HCT116 (cell line): Measurements from ENCODE around the gene LHFPL6. TPM values are rescaled to one million over a fixed set of nuclear protein-coding genes. Genes with fewer than 3 reads are reported as not detected.

Source experiments
- ATAC-seq: fragments of 200-7000 bp; cut with Tn5 transposase; 2 replicates; pipeline ENCODE4 v1.9.1; 2020; ENCODE audit warnings: mild to moderate bottlenecking, moderate library complexity
- BruUV-seq: library from RNA; stranded (reverse); fragments of 400-500 nt; replicated peaks from 2 replicates; lab custom pipeline; 2021; lab: Mats Ljungman, UMichigan
- CTCF ChIA-PET: fragments of 300-600 bp; sonication (Branson Sonifier 250); formaldehyde crosslinking; loops from one replicate; lab custom pipeline; 2021; ENCODE audit warnings: antibody characterized with exemption; lab: Charles Lee
- POLR2A ChIA-PET: fragments of 300-600, 350-600 bp; sonication (Branson Sonifier 250); formaldehyde crosslinking; loops from one replicate; lab custom pipeline; 2021; ENCODE audit warnings: antibody characterized with exemption; lab: Charles Lee
- RAD21 ChIA-PET, 2 experiments: fragments of 300-600 bp; sonication (Branson Sonifier 250); formaldehyde crosslinking; loops; one replicate each; lab custom pipeline; 2023; ENCODE audit warnings: low total read pairs in 2 of 2; ENCODE audit not compliant: uncharacterized antibody in 2 of 2, unreplicated experiment in 2 of 2, low non-redundant PET in 1 of 2; lab: Charles Lee
- DNase-seq: peaks from one replicate; pipeline ENCODE4 v3.0.0-alpha.2; 2010; ENCODE audit warnings: low read depth, low spot score
- H2AFZ ChIP-seq: fragments of 200-600 bp; shearing (Covaris generic), sonication (generic); 2 replicates; pipeline ENCODE4 v1.6.1; 2017; ENCODE audit warnings: low read depth, mixed run types, mixed read lengths, antibody characterized with exemption, low read length; ENCODE audit not compliant: poor library complexity, severe bottlenecking
- H3K27ac ChIP-seq: 2 replicates; pipeline ENCODE4 v1.5.1; 2012; ENCODE audit warnings: low read depth, low read length
- H3K27me3 ChIP-seq: fragments of 200-600 bp; sonication (generic); 2 replicates; pipeline ENCODE4 v1.6.1; 2016; ENCODE audit warnings: mixed run types, low read length, mixed read lengths; ENCODE audit not compliant: insufficient read depth
- H3K36me3 ChIP-seq, 2 experiments: fragments of 200-500 bp in 1 of 2; fragments of 200-600 bp in 1 of 2; sonication (Bioruptor generic) in 1 of 2; sonication (generic) in 1 of 2; 2 replicates each; pipeline versions ENCODE4 v1.5.1 to v1.6.1; 2014 to 2016; ENCODE audit warnings: low read length in 2 of 2, inconsistent platforms in 1 of 2, mixed read lengths in 1 of 2, mixed run types in 1 of 2; ENCODE audit not compliant: insufficient read depth in 2 of 2, control insufficient read depth in 1 of 2
- H3K4me1 ChIP-seq, 2 experiments: fragments of 200-600 bp in 1 of 2; sonication (generic) in 1 of 2; 2 replicates each; pipeline versions ENCODE4 v1.5.1 to v1.6.1; 2012 to 2017; ENCODE audit warnings: low read length in 2 of 2, inconsistent platforms in 1 of 2, mild to moderate bottlenecking in 1 of 2, mixed read lengths in 1 of 2, mixed run types in 1 of 2, moderate library complexity in 1 of 2; ENCODE audit not compliant: insufficient read depth in 2 of 2, control insufficient read depth in 1 of 2
- H3K4me2 ChIP-seq: fragments of 200-600 bp; sonication (generic); 2 replicates; pipeline ENCODE4 v1.6.1; 2017; ENCODE audit warnings: mixed run types, low read length, mixed read lengths
- H3K4me3 ChIP-seq, 2 experiments: fragments of 200-600 bp in 1 of 2; sonication (generic) in 1 of 2; replicated peaks in 1 of 2; 2 replicates each; pipeline ENCODE4 v1.5.1; 2011 to 2016; ENCODE audit warnings: low read length in 2 of 2, control low read depth in 1 of 2, low read depth in 1 of 2, mild to moderate bottlenecking in 1 of 2, mixed read lengths in 1 of 2, mixed run types in 1 of 2
- H3K79me2 ChIP-seq: fragments of 200-600 bp; sonication (generic); 2 replicates; pipeline ENCODE4 v1.6.1; 2017; ENCODE audit warnings: mild to moderate bottlenecking, mixed run types, low read length, moderate library complexity, mixed read lengths; ENCODE audit not compliant: insufficient read depth
- H3K9ac ChIP-seq: fragments of 200-600 bp; sonication (generic); 2 replicates; pipeline ENCODE4 v1.6.1; 2016; ENCODE audit warnings: low read length, mixed read lengths
- H3K9me2 ChIP-seq: fragments of 200-600 bp; sonication (generic), shearing (Covaris generic); 2 replicates; pipeline ENCODE4 v1.6.1; 2017; ENCODE audit warnings: mixed run types, mild to moderate bottlenecking, moderate library complexity; ENCODE audit not compliant: insufficient read depth
- H3K9me3 ChIP-seq, 2 experiments: fragments of 200-500 bp in 1 of 2; fragments of 200-600 bp in 1 of 2; sonication (Bioruptor generic) in 1 of 2; sonication (generic) in 1 of 2; 2 replicates each; pipeline ENCODE4 v1.6.1; 2014 to 2017; ENCODE audit warnings: low read length in 2 of 2, mixed read lengths in 2 of 2, inconsistent platforms in 1 of 2, low read depth in 1 of 2, mild to moderate bottlenecking in 1 of 2, mixed run types in 1 of 2, moderate library complexity in 1 of 2; ENCODE audit not compliant: control insufficient read depth in 1 of 2, insufficient read depth in 1 of 2
- H4K20me1 ChIP-seq: fragments of 200-600 bp; sonication (generic), shearing (Covaris generic); 2 replicates; pipeline ENCODE4 v1.6.1; 2017; ENCODE audit warnings: mixed run types, mild to moderate bottlenecking, moderate library complexity; ENCODE audit not compliant: insufficient read depth
- ATF3 ChIP-seq: IDR thresholded peaks from 2 replicates; pipeline ENCODE4 v1.6.1; 2012
- CTCF ChIP-seq, 3 experiments: fragments of 200-600 bp in 1 of 3; sonication (generic) in 1 of 3; IDR thresholded peaks in 2 of 3; conservative IDR thresholded peaks in 1 of 3; 2 replicates each; pipeline ENCODE4 v1.5.1; 2012 to 2017; ENCODE audit warnings: low read depth in 2 of 3, low read length in 2 of 3, antibody characterized with exemption in 1 of 3, borderline replicate concordance in 1 of 3, control low read depth in 1 of 3, mild to moderate bottlenecking in 1 of 3, mixed read lengths in 1 of 3, mixed run types in 1 of 3, moderate library complexity in 1 of 3; ENCODE audit not compliant: insufficient read depth in 1 of 3
- EGR1 ChIP-seq: IDR thresholded peaks from 2 replicates; pipeline ENCODE4 v1.6.1; 2012; ENCODE audit warnings: low read depth
- ELF1 ChIP-seq: IDR thresholded peaks from 2 replicates; pipeline ENCODE4 v1.6.1; 2012; ENCODE audit warnings: low read depth, borderline replicate concordance
- EZH2 ChIP-seq: fragments of 200-600 bp; sonication (generic); IDR thresholded peaks from 2 replicates; pipeline ENCODE4 v1.6.1; 2017; ENCODE audit warnings: antibody characterized with exemption, mixed run types
- FOSL1 ChIP-seq: IDR thresholded peaks from 2 replicates; pipeline ENCODE4 v1.6.1; 2012; ENCODE audit warnings: low read depth
- JUND ChIP-seq: IDR thresholded peaks from 2 replicates; pipeline ENCODE4 v1.6.1; 2012
- POLR2A ChIP-seq: IDR thresholded peaks from 2 replicates; pipeline ENCODE4 v1.7.0; 2011; ENCODE audit warnings: borderline replicate concordance; ENCODE audit not compliant: insufficient read depth, insufficient read length; ENCODE audit errors: extremely low read depth
- POLR2AphosphoS5 ChIP-seq: IDR thresholded peaks from 2 replicates; pipeline ENCODE4 v1.6.1; 2011; ENCODE audit warnings: mild to moderate bottlenecking, low read depth, low read length, moderate library complexity
- REST ChIP-seq: IDR thresholded peaks from 2 replicates; pipeline ENCODE4 v1.6.1; 2012; ENCODE audit warnings: low read depth
- SIN3A ChIP-seq: IDR thresholded peaks from 2 replicates; pipeline ENCODE4 v1.6.1; 2012; ENCODE audit warnings: low read depth
- SP1 ChIP-seq: IDR thresholded peaks from 2 replicates; pipeline ENCODE4 v1.6.1; 2012; ENCODE audit warnings: low read depth
- SRF ChIP-seq: IDR thresholded peaks from 2 replicates; pipeline ENCODE4 v1.6.1; 2012; ENCODE audit warnings: low read depth
- ZNF274 ChIP-seq: fragments of 200-500 bp; sonication (Bioruptor generic); IDR thresholded peaks from 2 replicates; pipeline ENCODE4 v1.6.1; 2014; ENCODE audit warnings: mild to moderate bottlenecking, low read depth, low read length, inconsistent platforms
- intact Hi-C: fragments of 100-400 bp; cut with micrococcal nuclease; formaldehyde crosslinking; loops from 2 replicates; pipeline ENCODE4 v1.10.0; 2022
- total RNA-seq: library from RNA; stranded (reverse); gene quantifications from one replicate; pipeline ENCODE4 v1.2.1, GENCODE V29; 2021; ENCODE audit not compliant: unreplicated experiment

LHFPL6 gene
- total RNA-seq, 1 experiment from 2014 or later: 0.22 TPM

- Histone ChIP-seq H3K4me1 (peaks cover 0 to 3% of the 10 kb centered on the region in 2 experiments; a peak in 1 of 4 replicates), H3K4me2 (peak overlapping the region; percentile 74), H4K20me1 (no peaks in the 10 kb centered on the region), H3K36me3 (no peaks in the 10 kb centered on the region), H3K79me2 (no peaks in the 10 kb centered on the region), H3K9me3 (no peaks in the 10 kb centered on the region), H3K27me3 (peaks cover 37% of the 10 kb centered on the region), H3K9ac (no peak overlapping the region), H2AFZ (no peak overlapping the region), H3K27ac (no peak overlapping the region), H3K4me3 (peak overlapping the region; percentile 40 to 52), H3K9me2 (no peaks in the 10 kb centered on the region)
- DNase-seq (no peak), ATAC-seq (no peak)
- no peak for TF ChIP-seq SP1
- TF ChIP-seq JUND: no peak
- TF ChIP-seq POLR2AphosphoS5: no peak
- BruUV-seq: no TSS peak
- ChIA-PET RAD21 (no interaction called here), CTCF (interaction anchor here (1.4 kb wide), 1 partner anchor 10 kb away, joined by 7 read pairs; no protein-coding TSS in a partner anchor), POLR2A (no interaction called here)
- intact Hi-C loops: no loop called here
Measured at GRCh38 chr13:39602277-39602613, 748 bp downstream of the LHFPL6 start.

- intact Hi-C loops: no loop called here
- DNase-seq: no peak
- CTCF ChIA-PET: interaction anchor here (0.9 to 1.5 kb wide), 3 partner anchors 10 to 553 kb away, joined by 3 to 5 read pairs (median 3); no protein-coding TSS in a partner anchor
Measured at GRCh38 chr13:39601636-39602035, 1.4 kb downstream of the LHFPL6 start.

More at GRCh38 chr13:39601636-39602035, 1.4 kb downstream of the LHFPL6 start:
- no TSS peak for BruUV-seq
- TF ChIP-seq EZH2: no peak
- TF ChIP-seq REST: no peak
- TF ChIP-seq POLR2A: no peak
- no peak for TF ChIP-seq EGR1
- no peak for TF ChIP-seq ELF1
- no peak for TF ChIP-seq ZNF274
- no peak for TF ChIP-seq JUND
- no peak for TF ChIP-seq SIN3A
- TF ChIP-seq FOSL1: no peak
- TF ChIP-seq CTCF (IDR thresholded peaks at IDR 0.05 in 2 of 3, conservative IDR thresholded peaks at IDR 0.05 in 1 of 3; ENCODE audit: borderline replicate concordance in 1 of 3, insufficient read depth in 1 of 3, low read depth in 2 of 3, low read length in 2 of 3): no peak
- TF ChIP-seq SRF: no peak
- TF ChIP-seq ATF3: no peak
- no peak for TF ChIP-seq SP1
- TF ChIP-seq, all 23 proteins: peak for 0
- Histone ChIP-seq H3K9me3 (no peaks in the 10 kb centered on the region), H4K20me1 (no peaks in the 10 kb centered on the region), H3K36me3 (no peaks in the 10 kb centered on the region), H2AFZ (no peak overlapping the region), H3K79me2 (no peaks in the 10 kb centered on the region), H3K27ac (no peak overlapping the region), H3K27me3 (peaks cover 37% of the 10 kb centered on the region), H3K9ac (no peak overlapping the region), H3K4me1 (peaks cover 0 to 3% of the 10 kb centered on the region in 2 experiments; a peak in 1 of 4 replicates), H3K9me2 (no peaks in the 10 kb centered on the region), H3K4me3 (no peak overlapping the region), H3K4me2 (no peak overlapping the region)
- ATAC-seq: no peak
- RAD21 ChIA-PET: no interaction called here
- POLR2A ChIA-PET: no interaction called here
